Fibroblast of lung (primary cell): Measurements from ENCODE around the gene GTF3C6.

Experiments
- CTCF ChIP-seq, 2 donors: IDR thresholded peaks in 1 of 2; conservative IDR thresholded peaks in 1 of 2; 1 replicate in 1 of 2; 2 replicates in 1 of 2; pipeline ENCODE4 v1.5.1; 2011 to 2012; ENCODE audit warnings: low read length in 2 of 2, control low read depth in 1 of 2, inconsistent platforms in 1 of 2, low read depth in 1 of 2, mild to moderate bottlenecking in 1 of 2
- EZH2 ChIP-seq: IDR thresholded peaks from 2 replicates; pipeline ENCODE4 v1.5.1; 2012; ENCODE audit warnings: low read length, control low read depth, mild to moderate bottlenecking; ENCODE audit errors: missing control alignments

- TF ChIP-seq CTCF (conservative IDR thresholded peaks at IDR 0.05 in 1 of 2, IDR thresholded peaks at IDR 0.05 in 1 of 2; ENCODE audit: low read depth in 1 of 2, low read length in 2 of 2) (no peak), EZH2 (no peak)
Observed at GRCh38 chr6:111012143-111012452, 53.6 kb downstream of the GTF3C6 start.
